ENCODE data around the gene IDE. TPM values are rescaled to one million over a fixed set of nuclear protein-coding genes. Genes with fewer than 3 reads are reported as not detected.
A peak's percentile ranks its signal among the peaks of the same experiment; 100 is the strongest.
"Not testable (repeated sequence)": the region's sequence is repeated elsewhere in the genome, so short reads cannot be mapped to it uniquely, and the experiment has no call there.

The IDE gene
- total and polyA plus RNA-seq, 2 of the 4 experiments (the other 2 are of a cell fraction), result 9.3 to 27.4 TPM

- Histone ChIP-seq H3K27me3 (ENCODE audit: control insufficient read depth, insufficient read depth, low read length) (no peaks in the 10 kb centered on the region), H3K9me3 (ENCODE audit: control insufficient read depth, insufficient read depth, low read length) (no peaks in the 10 kb centered on the region), H4K20me1 (ENCODE audit: insufficient read depth, low read length) (peaks cover 34% of the 10 kb centered on the region), H2AFZ (replicated peaks; ENCODE audit: low read length, poor library complexity) (no peak overlapping the region), H4K91ac (ENCODE audit: insufficient read depth, low read depth, low read length) (no peak overlapping the region), H3K79me1 (ENCODE audit: low read depth in 1 of 2, low read length in 2 of 2) (peaks cover 22 to 55% of the 10 kb centered on the region in 2 experiments), H3K9ac (ENCODE audit: low read depth, low read length) (no peak overlapping the region; the same call in 1 of the 2 replicates), H3K56ac (ENCODE audit: extremely low read depth, insufficient read depth, low read length) (no peak overlapping the region), H2BK120ac (ENCODE audit: low read depth, low read length) (no peak overlapping the region), H3K14ac (replicated peaks; ENCODE audit: low read depth, low read length) (0 out of 2 replicates have a peak overlapping the region, but pooled peaks have one; percentile 41), H3K4ac (ENCODE audit: low read depth, low read length) (no peak overlapping the region), H3K27ac (ENCODE audit: insufficient read depth, low read length) (no peak overlapping the region), H3K23ac (ENCODE audit: low read depth, low read length) (no peak overlapping the region), H4K8ac (ENCODE audit: low read depth in 2 of 2, low read length in 2 of 2) (no peak overlapping the region; a peak in 1 of 4 replicates), H3K36me3 (ENCODE audit: control insufficient read depth, insufficient read depth, low read length) (no peaks in the 10 kb centered on the region), H4K5ac (ENCODE audit: low read depth, low read length) (no peak overlapping the region), H3K9me1 (ENCODE audit: insufficient read depth, low read length) (peaks cover 7% of the 10 kb centered on the region), H2BK20ac (ENCODE audit: low read depth, low read length) (no peak overlapping the region), H2AK9ac (replicated peaks; ENCODE audit: low read depth, low read length, poor library complexity) (no peak overlapping the region), H3K4me1 (ENCODE audit: control insufficient read depth, insufficient read depth, low read length) (peaks cover 4% of the 10 kb centered on the region), H3K4me3 (ENCODE audit: insufficient read depth, low read depth, low read length) (no peak overlapping the region; the same call in 1 of the 2 replicates), H3K18ac (ENCODE audit: low read depth, low read length) (no peak overlapping the region), H3K4me2 (ENCODE audit: low read depth, low read length) (peak overlapping the region; percentile 58), H2BK5ac (ENCODE audit: low read depth, low read length, poor library complexity, severe bottlenecking) (no peak overlapping the region), H2AK5ac (ENCODE audit: low read depth, low read length) (no peak overlapping the region), H2BK15ac (ENCODE audit: low read depth, low read length) (no peak overlapping the region)
- in situ Hi-C loops (cut with MboI; ENCODE audit: low sequenced_read_pairs) (no loop called here), intact Hi-C loops (cut with micrococcal nuclease) (loop anchor here (2.0 to 10.0 kb wide), 3 partner anchors 27 to 487 kb away; no protein-coding TSS in a partner anchor), dilution Hi-C loops (cut with HindIII; ENCODE audit: low sequenced_read_pairs, unreplicated experiment) (no loop called here)
- WGBS, 2 experiments (ENCODE audit: extremely low coverage in 2 of 2, insufficient read length in 1 of 2), result 40% methylated on average over 1 of the region's 2 CpGs; no CpG with 5 or more reads in 1 of the 2 experiments
- ATAC-seq (ENCODE audit: low read depth) (peak; percentile 22), DNase-seq (peak; percentile 64)
- POLR2A ChIA-PET (ENCODE audit: unreplicated experiment), result no interaction called here
- CTCF ChIA-PET, result interaction anchor here (0.5 to 4.0 kb wide), 5 partner anchors 35 to 278 kb away, joined by 3 to 20 read pairs (median 3); no protein-coding TSS in a partner anchor
- BruUV-seq (replicated peaks), result no TSS peak
- TF ChIP-seq USF2 (IDR thresholded peaks at IDR 0.05; ENCODE audit: low read depth, low read length), result no peak
- no peak for TF ChIP-seq ELK1 (IDR thresholded peaks at IDR 0.05; ENCODE audit: borderline replicate concordance, low read depth, low read length)
Measured at GRCh38 chr10:92571649-92572048, 2.2 kb downstream of the IDE start.

- H3K4me1 ChIP-seq (ENCODE audit: control insufficient read depth, insufficient read depth, low read length); H2BK120ac ChIP-seq (ENCODE audit: low read depth, low read length); H3K36me3 ChIP-seq (ENCODE audit: control insufficient read depth, insufficient read depth, low read length); H4K5ac ChIP-seq (ENCODE audit: low read depth, low read length); H3K9me3 ChIP-seq (ENCODE audit: control insufficient read depth, insufficient read depth, low read length); CTCF ChIA-PET; H2AK5ac ChIP-seq (ENCODE audit: low read depth, low read length); H3K18ac ChIP-seq (ENCODE audit: low read depth, low read length); ATAC-seq (ENCODE audit: low read depth); POLR2A ChIA-PET (ENCODE audit: unreplicated experiment); H3K56ac ChIP-seq (ENCODE audit: extremely low read depth, insufficient read depth, low read length); H2AFZ ChIP-seq (replicated peaks; ENCODE audit: low read length, poor library complexity); H2BK15ac ChIP-seq (ENCODE audit: low read depth, low read length); H2BK5ac ChIP-seq (ENCODE audit: low read depth, low read length, poor library complexity, severe bottlenecking); H3K4ac ChIP-seq (ENCODE audit: low read depth, low read length); H3K14ac ChIP-seq (replicated peaks; ENCODE audit: low read depth, low read length); H3K9me1 ChIP-seq (ENCODE audit: insufficient read depth, low read length); H3K27ac ChIP-seq (ENCODE audit: insufficient read depth, low read length); H4K8ac ChIP-seq (ENCODE audit: low read depth in 2 of 2, low read length in 2 of 2); H3K9ac ChIP-seq (ENCODE audit: low read depth, low read length); H4K91ac ChIP-seq (ENCODE audit: insufficient read depth, low read depth, low read length); DNase-seq; BruUV-seq (replicated peaks); H3K27me3 ChIP-seq (ENCODE audit: control insufficient read depth, insufficient read depth, low read length); H3K23ac ChIP-seq (ENCODE audit: low read depth, low read length); dilution Hi-C loops (cut with HindIII; ENCODE audit: low sequenced_read_pairs, unreplicated experiment); H3K4me2 ChIP-seq (ENCODE audit: low read depth, low read length); H2BK20ac ChIP-seq (ENCODE audit: low read depth, low read length); H2AK9ac ChIP-seq (replicated peaks; ENCODE audit: low read depth, low read length, poor library complexity); H3K4me3 ChIP-seq (ENCODE audit: insufficient read depth, low read depth, low read length): not testable (repeated sequence)
- Histone ChIP-seq H4K20me1 (ENCODE audit: insufficient read depth, low read length) (peaks cover 37% of the 10 kb centered on the region), H3K79me1 (ENCODE audit: low read depth in 1 of 2, low read length in 2 of 2) (peaks cover 23 to 66% of the 10 kb centered on the region in 2 experiments)
- in situ Hi-C loops (cut with MboI; ENCODE audit: low sequenced_read_pairs), result loop anchor here (5.0 kb wide), 1 partner anchor 47 kb away; no protein-coding TSS in a partner anchor
- WGBS, 2 experiments (ENCODE audit: extremely low coverage in 2 of 2, insufficient read length in 1 of 2), result no CpG with 5 or more reads among the region's 5 CpGs
- intact Hi-C loops (cut with micrococcal nuclease), result loop anchor here (5.0 to 10.0 kb wide), 2 partner anchors 37 to 485 kb away; no protein-coding TSS in a partner anchor
Measured at GRCh38 chr10:92569663-92570062, 4.2 kb downstream of the IDE start.
